B cell (primary cell): ENCODE measurements around the gene CHRM4. TPM values are rescaled to one million over a fixed set of nuclear protein-coding genes. Genes with fewer than 3 reads are reported as not detected.

Source experiments
- ATAC-seq: fragments of 200-7000 bp; cut with Tn5 transposase; one replicate; pipeline ENCODE4 v1.10.0; 2021; ENCODE audit warnings: low read depth, mild to moderate bottlenecking, moderate number of reproducible peaks, moderate library complexity
- CTCF ChIA-PET: fragments of 350-600 bp; sonication (Branson Sonifier 250); formaldehyde crosslinking; loops from one replicate; lab custom pipeline; 2021; ENCODE audit warnings: antibody characterized with exemption, inconsistent platforms; lab: Charles Lee
- POLR2A ChIA-PET: fragments of 350-600 bp; sonication (Branson Sonifier 250); formaldehyde crosslinking; loops from one replicate; lab custom pipeline; 2021; ENCODE audit warnings: antibody characterized with exemption; lab: Charles Lee
- DNase-seq: peaks from one replicate; pipeline ENCODE4 v3.0.0; 2013
- H2AFZ ChIP-seq: 2 replicates; pipeline ENCODE4 v1.6.1; 2012; ENCODE audit warnings: mild to moderate bottlenecking, low read depth, low read length; ENCODE audit not compliant: insufficient read depth, poor library complexity, severe bottlenecking
- H3K27ac ChIP-seq, 2 donors: 1 replicate in 1 of 2; 2 replicates in 1 of 2; pipeline ENCODE4 v1.5.1; 2012 to 2013; ENCODE audit warnings: low read length in 2 of 2, mild to moderate bottlenecking in 2 of 2, moderate library complexity in 1 of 2
- H3K27me3 ChIP-seq, 4 experiments: fragments of 200-600 bp in 1 of 4; sonication (generic) in 1 of 4; replicated peaks in 1 of 4; 1 replicate in 2 of 4; 2 replicates in 2 of 4; pipeline versions ENCODE4 v1.6.1 to v1.7.0; 2013 to 2016; ENCODE audit warnings: low read length in 3 of 4, mild to moderate bottlenecking in 2 of 4, mixed read lengths in 1 of 4, moderate library complexity in 1 of 4; ENCODE audit not compliant: insufficient read depth in 4 of 4, control insufficient read depth in 3 of 4; ENCODE audit errors: control extremely low read depth in 1 of 4
- H3K36me3 ChIP-seq, 2 experiments: replicated peaks in 1 of 2; 1 replicate in 1 of 2; 2 replicates in 1 of 2; pipeline versions ENCODE4 v1.6.1 to v1.7.1; 2013; ENCODE audit warnings: low read length in 1 of 2; ENCODE audit not compliant: insufficient read depth in 2 of 2, control insufficient read depth in 1 of 2; ENCODE audit errors: control extremely low read depth in 1 of 2, extremely low read depth in 1 of 2
- H3K4me1 ChIP-seq, 2 donors: fragments of 200-600 bp in 1 of 2; sonication (generic) in 1 of 2; 1 replicate in 1 of 2; 2 replicates in 1 of 2; pipeline versions ENCODE4 v1.5.1 to v1.6.1; 2013 to 2017; ENCODE audit warnings: low read length in 2 of 2; ENCODE audit not compliant: control insufficient read depth in 2 of 2, insufficient read depth in 2 of 2
- H3K4me2 ChIP-seq: replicated peaks from 2 replicates; pipeline ENCODE3; 2012; ENCODE audit warnings: mild to moderate bottlenecking, low read depth, low read length; ENCODE audit not compliant: poor library complexity, severe bottlenecking
- H3K4me3 ChIP-seq, 5 experiments: fragments of 200-600 bp in 1 of 5; sonication (generic) in 1 of 5; 1 replicate in 3 of 5; 2 replicates in 2 of 5; pipeline versions ENCODE4 v1.5.1 to v1.7.0; 2011 to 2016; ENCODE audit warnings: low read length in 4 of 5, mild to moderate bottlenecking in 4 of 5, low read depth in 2 of 5, control low read depth in 1 of 5, moderate library complexity in 1 of 5; ENCODE audit not compliant: insufficient read depth in 1 of 5; ENCODE audit errors: control extremely low read depth in 1 of 5, extremely low read depth in 1 of 5
- H3K79me2 ChIP-seq: fragments of 200-600 bp; sonication (generic); one replicate; pipeline ENCODE4 v1.6.0; 2016; ENCODE audit warnings: low read length; ENCODE audit not compliant: control insufficient read depth, insufficient read depth
- H3K9ac ChIP-seq: fragments of 200-600 bp; sonication (generic); 2 replicates; pipeline ENCODE4 v1.6.1; 2017; ENCODE audit warnings: mild to moderate bottlenecking, low read length, moderate library complexity
- H3K9me3 ChIP-seq, 3 donors: one replicate each; pipeline versions ENCODE4 v1.6.1 to v1.7.1; 2013; ENCODE audit warnings: low read length in 2 of 3; ENCODE audit not compliant: control insufficient read depth in 2 of 3, insufficient read depth in 1 of 3; ENCODE audit errors: control extremely low read depth in 1 of 3
- H4K20me1 ChIP-seq: 2 replicates; pipeline ENCODE4 v1.6.0; 2012; ENCODE audit warnings: mild to moderate bottlenecking, low read length; ENCODE audit not compliant: insufficient read depth, control insufficient read depth, poor library complexity, severe bottlenecking
- H3K27ac Mint-ChIP-seq: one replicate; pipeline ENCODE4 v1.8.0; 2021; ENCODE audit warnings: mixed read lengths
- H3K27me3 Mint-ChIP-seq: one replicate; pipeline ENCODE4 v1.8.0; 2021; ENCODE audit warnings: mixed read lengths
- H3K4me1 Mint-ChIP-seq: one replicate; pipeline ENCODE4 v1.8.0; 2021; ENCODE audit warnings: mixed read lengths
- H3K4me3 Mint-ChIP-seq: one replicate; pipeline ENCODE4 v1.8.0; 2021; ENCODE audit warnings: mixed read lengths
- H3K9me3 Mint-ChIP-seq: one replicate; pipeline ENCODE4 v1.8.0; 2022; ENCODE audit warnings: mixed read lengths; ENCODE audit not compliant: insufficient read depth
- CTCF ChIP-seq: fragments of 200-600 bp; IDR thresholded peaks from one replicate; pipeline ENCODE4 v1.8.0; 2022; ENCODE audit warnings: antibody characterized with exemption, mild to moderate bottlenecking
- EZH2 ChIP-seq: IDR thresholded peaks from 2 replicates; pipeline ENCODE4 v1.6.1; 2012; ENCODE audit warnings: borderline replicate concordance, low read depth, mild to moderate bottlenecking, moderate library complexity, low read length; ENCODE audit not compliant: insufficient read depth, poor library complexity, severe bottlenecking
- WGBS: methylation state at CpG from one replicate; pipeline ENCODE4 v1.1.5; 2013; ENCODE audit warnings: missing lambda C conversion rate; ENCODE audit not compliant: insufficient coverage; 5-methylcytosine and 5-hydroxymethylcytosine counted together
- intact Hi-C: fragments of 100-400 bp; cut with micrococcal nuclease; formaldehyde crosslinking; loops from one replicate; pipeline ENCODE4 v1.10.0; 2022
- polyA plus RNA-seq: library from polyadenylated mRNA; depleted of rRNA; stranded (reverse); fragments of >200 nt; gene quantifications from 2 replicates; pipeline ENCODE4 v1.2.3, GENCODE V29; 2012
- total RNA-seq, 2 donors: library from RNA; stranded (reverse); fragments of 120-200 nt in 1 of 2; gene quantifications; 1 replicate in 1 of 2; 2 replicates in 1 of 2; pipeline versions ENCODE4 v1.2.3 to v1.2.4, GENCODE V29; 2013 to 2022

Gene CHRM4
- total and polyA plus RNA-seq, 2 donors (not counting 1 experiment from before 2014, with no cell fraction given): 0.49 to 1.4 TPM

GRCh38 chr11:46364791-46365190, 26.8 kb downstream of the CHRM4 start:
- H3K4me2 ChIP-seq: no peak overlapping the region
- no peak overlapping the region for H3K27ac ChIP-seq
- DNase-seq (no peak), ATAC-seq (no peak)
- no peaks in the 10 kb centered on the region for H3K27me3 ChIP-seq
- peaks cover 50% of the 10 kb centered on the region for H3K79me2 ChIP-seq
- H3K9me3 ChIP-seq: no peaks in the 10 kb centered on the region
- ChIA-PET POLR2A (no interaction called here), CTCF (interaction anchor here (1.4 to 1.9 kb wide), 2 partner anchors 12 to 121 kb away, joined by 4 read pairs; no protein-coding TSS in a partner anchor)
- Mint-ChIP-seq H3K27ac (no peak overlapping the region), H3K4me3 (no peak overlapping the region), H3K4me1 (peaks cover 30% of the 10 kb centered on the region), H3K27me3 (no peaks in the 10 kb centered on the region), H3K9me3 (no peaks in the 10 kb centered on the region)
- H2AFZ ChIP-seq: no peak overlapping the region
- no peak overlapping the region for H3K4me3 ChIP-seq
- WGBS: 95% methylated on average over 3 of the region's 3 CpGs
- intact Hi-C loops: no loop called here
- no peak overlapping the region for H3K9ac ChIP-seq
- H3K4me1 ChIP-seq: peaks cover 19 to 30% of the 10 kb centered on the region in 2 donors
- peaks cover 83% of the 10 kb centered on the region for H4K20me1 ChIP-seq
- TF ChIP-seq EZH2: no peak
- TF ChIP-seq CTCF: no peak
- H3K36me3 ChIP-seq: peaks cover 0 to 5% of the 10 kb centered on the region in 2 experiments

- TF ChIP-seq EZH2 (no peak), CTCF (no peak)
- H3K79me2 ChIP-seq: peaks cover 48% of the 10 kb centered on the region
- H3K27ac Mint-ChIP-seq: no peak overlapping the region
- H3K9me3 ChIP-seq: no peaks in the 10 kb centered on the region
- WGBS: 93% methylated on average over 8 of the region's 9 CpGs
- H3K4me3 Mint-ChIP-seq: no peak overlapping the region
- H3K4me1 ChIP-seq: peaks cover 19 to 30% of the 10 kb centered on the region in 2 donors
- no peak overlapping the region for H3K9ac ChIP-seq
- H3K27ac ChIP-seq: no peak overlapping the region
- no peaks in the 10 kb centered on the region for H3K27me3 ChIP-seq
- no peak for ATAC-seq
- ChIA-PET POLR2A (no interaction called here), CTCF (interaction anchor here (1.9 kb wide), 1 partner anchor 12 kb away, joined by 4 read pairs; no protein-coding TSS in a partner anchor)
- no peak overlapping the region for H2AFZ ChIP-seq
- peaks cover 27% of the 10 kb centered on the region for H3K4me1 Mint-ChIP-seq
- peaks cover 0 to 5% of the 10 kb centered on the region in 2 experiments for H3K36me3 ChIP-seq
- H3K27me3 Mint-ChIP-seq: no peaks in the 10 kb centered on the region
- H3K4me3 ChIP-seq: no peak overlapping the region
- H3K9me3 Mint-ChIP-seq: no peaks in the 10 kb centered on the region
- DNase-seq: no peak
- intact Hi-C loops: no loop called here
- H4K20me1 ChIP-seq: peaks cover 75% of the 10 kb centered on the region
- no peak overlapping the region for H3K4me2 ChIP-seq
Measured at GRCh38 chr11:46364056-46364455, 27.5 kb downstream of the CHRM4 start.
